Astrocyte (in vitro differentiated cells and primary cell): ENCODE results near the gene VAPA. TPM values are rescaled to one million over a fixed set of nuclear protein-coding genes. Genes with fewer than 3 reads are reported as not detected.

Experiments
- DNase-seq: peaks from one replicate; pipeline ENCODE4 v3.0.0-alpha.2; 2010; ENCODE audit warnings: low read depth
- FAIRE-seq: peaks from 2 replicates; lab custom pipeline; 2011; peaks lifted over from hg19 to GRCh38; lab: Jason Lieb, UNC
- H2AFZ ChIP-seq: 2 replicates; pipeline ENCODE4 v1.6.0; 2012; ENCODE audit warnings: low read depth, low read length, inconsistent platforms
- H3K27ac ChIP-seq: 2 replicates; pipeline ENCODE4 v1.5.1; 2011; ENCODE audit warnings: low read depth, low read length, inconsistent platforms
- H3K27me3 ChIP-seq: 2 replicates; pipeline ENCODE4 v1.6.0; 2011; ENCODE audit warnings: low read length, inconsistent platforms; ENCODE audit not compliant: insufficient read depth
- H3K36me3 ChIP-seq: 2 replicates; pipeline ENCODE4 v1.5.1; 2011; ENCODE audit warnings: low read length, inconsistent platforms; ENCODE audit not compliant: insufficient read depth
- H3K4me1 ChIP-seq: 2 replicates; pipeline ENCODE4 v1.5.1; 2011; ENCODE audit warnings: low read length, inconsistent platforms; ENCODE audit not compliant: insufficient read depth
- H3K4me2 ChIP-seq: 2 replicates; pipeline ENCODE4 v1.6.0; 2012; ENCODE audit warnings: low read length, inconsistent platforms
- H3K4me3 ChIP-seq: 2 replicates; pipeline ENCODE4 v1.5.1; 2011; ENCODE audit warnings: low read depth, mild to moderate bottlenecking, low read length, inconsistent platforms; ENCODE audit not compliant: insufficient read depth
- H3K79me2 ChIP-seq: 2 replicates; pipeline ENCODE4 v1.6.0; 2012; ENCODE audit warnings: mild to moderate bottlenecking, low read length, inconsistent platforms; ENCODE audit not compliant: insufficient read depth
- H3K9ac ChIP-seq: 2 replicates; pipeline ENCODE4 v1.6.0; 2012; ENCODE audit warnings: mild to moderate bottlenecking, low read length, inconsistent platforms
- H3K9me3 ChIP-seq: 2 replicates; pipeline ENCODE4 v1.5.1; 2012; ENCODE audit warnings: low read depth, mild to moderate bottlenecking, low read length, inconsistent platforms; ENCODE audit not compliant: insufficient read depth
- H4K20me1 ChIP-seq: 2 replicates; pipeline ENCODE4 v1.6.0; 2012; ENCODE audit warnings: low read length, inconsistent platforms; ENCODE audit not compliant: insufficient read depth
- H3K27ac Mint-ChIP-seq: one replicate; pipeline ENCODE4 v1.8.0; 2021; ENCODE audit warnings: mild to moderate bottlenecking, mixed read lengths; ENCODE audit not compliant: unreplicated experiment
- H3K27me3 Mint-ChIP-seq: one replicate; pipeline ENCODE4 v1.8.0; 2021; ENCODE audit warnings: low read depth, mixed read lengths; ENCODE audit not compliant: unreplicated experiment
- H3K36me3 Mint-ChIP-seq: one replicate; pipeline ENCODE4 v1.8.0; 2021; ENCODE audit warnings: low read depth, mixed read lengths; ENCODE audit not compliant: unreplicated experiment
- H3K4me1 Mint-ChIP-seq: one replicate; pipeline ENCODE4 v1.8.0; 2021; ENCODE audit warnings: low read depth, mixed read lengths; ENCODE audit not compliant: unreplicated experiment
- H3K4me3 Mint-ChIP-seq: one replicate; pipeline ENCODE4 v1.8.0; 2021; ENCODE audit warnings: mild to moderate bottlenecking, moderate library complexity, mixed read lengths; ENCODE audit not compliant: unreplicated experiment
- H3K9me3 Mint-ChIP-seq: one replicate; pipeline ENCODE4 v1.8.0; 2021; ENCODE audit warnings: mild to moderate bottlenecking, mixed read lengths; ENCODE audit not compliant: unreplicated experiment
- EZH2 ChIP-seq: IDR thresholded peaks from 2 replicates; pipeline ENCODE4 v1.6.1; 2012; ENCODE audit warnings: mild to moderate bottlenecking, low read length, inconsistent platforms; ENCODE audit not compliant: insufficient read depth
- total RNA-seq: library from RNA; stranded (reverse); gene quantifications from 2 replicates; pipeline ENCODE4 v1.2.1, GENCODE V29; 2021
- TF ChIP-seq, protein P1 (sequence below): IDR thresholded peaks from 2 replicates; pipeline ENCODE4 v1.5.1; 2011; ENCODE audit warnings: low read depth, mild to moderate bottlenecking, inconsistent platforms, low read length, moderate library complexity; ENCODE audit not compliant: insufficient read depth

Gene VAPA
- total RNA-seq, 1 donor from 2014 or later: 181 TPM

DNA sequence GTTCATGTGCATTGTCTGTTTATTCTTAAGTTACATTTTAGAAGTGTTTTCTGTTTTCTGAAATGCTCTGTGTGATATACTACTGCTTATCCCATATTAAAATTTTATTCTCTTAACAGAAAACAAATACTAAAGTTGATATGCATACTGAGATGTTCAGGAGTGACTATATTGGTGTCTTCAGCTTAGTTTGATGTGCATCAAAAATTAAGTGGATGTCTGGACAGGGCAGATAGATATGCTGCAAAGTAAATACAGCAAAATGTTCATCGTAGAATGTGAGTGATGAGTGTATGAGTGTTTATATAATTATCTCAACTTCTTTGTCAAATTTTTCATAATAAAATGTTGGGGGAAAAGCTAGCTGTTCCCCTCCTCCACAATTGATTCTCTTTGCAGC lies 13.2 kb downstream of the VAPA start:
- Histone ChIP-seq H3K9me3 (no peaks in the 10 kb centered on the region), H3K4me1 (peaks cover 5% of the 10 kb centered on the region), H3K9ac (no peak overlapping the region), H2AFZ (no peak overlapping the region), H3K27me3 (no peaks in the 10 kb centered on the region), H4K20me1 (peaks cover 90% of the 10 kb centered on the region), H3K36me3 (no peaks in the 10 kb centered on the region), H3K4me3 (no peak overlapping the region), H3K27ac (no peak overlapping the region), H3K79me2 (peaks cover 100% of the 10 kb centered on the region), H3K4me2 (no peak overlapping the region)
- H3K4me1 Mint-ChIP-seq: peaks cover 50% of the 10 kb centered on the region
- no peaks in the 10 kb centered on the region for H3K9me3 Mint-ChIP-seq
- TF ChIP-seq EZH2: no peak
- TF ChIP-seq, protein P1, sequence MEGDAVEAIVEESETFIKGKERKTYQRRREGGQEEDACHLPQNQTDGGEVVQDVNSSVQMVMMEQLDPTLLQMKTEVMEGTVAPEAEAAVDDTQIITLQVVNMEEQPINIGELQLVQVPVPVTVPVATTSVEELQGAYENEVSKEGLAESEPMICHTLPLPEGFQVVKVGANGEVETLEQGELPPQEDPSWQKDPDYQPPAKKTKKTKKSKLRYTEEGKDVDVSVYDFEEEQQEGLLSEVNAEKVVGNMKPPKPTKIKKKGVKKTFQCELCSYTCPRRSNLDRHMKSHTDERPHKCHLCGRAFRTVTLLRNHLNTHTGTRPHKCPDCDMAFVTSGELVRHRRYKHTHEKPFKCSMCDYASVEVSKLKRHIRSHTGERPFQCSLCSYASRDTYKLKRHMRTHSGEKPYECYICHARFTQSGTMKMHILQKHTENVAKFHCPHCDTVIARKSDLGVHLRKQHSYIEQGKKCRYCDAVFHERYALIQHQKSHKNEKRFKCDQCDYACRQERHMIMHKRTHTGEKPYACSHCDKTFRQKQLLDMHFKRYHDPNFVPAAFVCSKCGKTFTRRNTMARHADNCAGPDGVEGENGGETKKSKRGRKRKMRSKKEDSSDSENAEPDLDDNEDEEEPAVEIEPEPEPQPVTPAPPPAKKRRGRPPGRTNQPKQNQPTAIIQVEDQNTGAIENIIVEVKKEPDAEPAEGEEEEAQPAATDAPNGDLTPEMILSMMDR: no peak
- H3K27me3 Mint-ChIP-seq: no peaks in the 10 kb centered on the region
- DNase-seq (no peak), FAIRE-seq (no peak)
- H3K27ac Mint-ChIP-seq: peak overlapping the region; percentile 44
- no peak overlapping the region for H3K4me3 Mint-ChIP-seq
- no peaks in the 10 kb centered on the region for H3K36me3 Mint-ChIP-seq

DNA sequence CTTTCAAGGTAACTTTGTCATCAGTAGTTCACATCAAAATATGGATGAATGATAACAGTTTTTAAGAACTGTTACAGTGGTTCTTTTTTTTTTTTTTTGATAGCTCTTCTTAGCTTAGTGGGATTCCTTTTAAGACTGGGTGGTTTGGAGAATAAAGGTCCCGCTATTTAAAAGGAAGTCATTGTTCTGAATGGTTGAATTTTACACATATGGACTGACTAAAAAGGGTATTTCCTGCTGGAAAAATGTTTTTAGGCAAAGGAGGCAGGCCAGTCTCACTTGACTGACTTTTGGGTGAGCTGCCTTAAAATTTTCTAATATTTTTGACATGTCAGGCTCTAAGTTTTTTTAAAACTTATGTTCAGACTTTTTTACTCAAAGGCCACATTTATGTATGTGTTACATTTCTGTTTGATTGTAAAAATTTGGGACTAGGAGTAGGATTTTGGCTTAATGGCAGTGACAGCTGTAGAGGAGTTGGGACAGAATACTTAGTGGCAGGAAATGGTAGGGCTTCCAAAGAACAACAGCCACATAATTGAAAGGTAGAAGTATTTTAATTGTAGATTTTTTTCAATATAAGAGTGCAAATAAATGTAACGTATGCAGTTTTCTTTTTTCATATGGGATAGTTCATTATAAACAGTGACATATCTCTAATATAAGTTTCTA lies 13.7 kb downstream of the VAPA start:
- no peak overlapping the region for H3K4me3 ChIP-seq
- no peak overlapping the region for H2AFZ ChIP-seq
- Mint-ChIP-seq H3K27ac (peak overlapping the region; percentile 34), H3K4me1 (peaks cover 52% of the 10 kb centered on the region), H3K27me3 (no peaks in the 10 kb centered on the region), H3K36me3 (peaks cover 3% of the 10 kb centered on the region), H3K9me3 (no peaks in the 10 kb centered on the region), H3K4me3 (no peak overlapping the region)
- FAIRE-seq (no peak), DNase-seq (no peak)
- TF ChIP-seq, protein P1: no peak
- no peak for TF ChIP-seq EZH2
- no peak overlapping the region for H3K27ac ChIP-seq
- peaks cover 5% of the 10 kb centered on the region for H3K4me1 ChIP-seq
- H3K9me3 ChIP-seq: no peaks in the 10 kb centered on the region
- H3K4me2 ChIP-seq: no peak overlapping the region
- H3K27me3 ChIP-seq: no peaks in the 10 kb centered on the region
- H3K79me2 ChIP-seq: peaks cover 100% of the 10 kb centered on the region
- no peak overlapping the region for H3K9ac ChIP-seq
- no peaks in the 10 kb centered on the region for H3K36me3 ChIP-seq
- H4K20me1 ChIP-seq: peaks cover 90% of the 10 kb centered on the region

DNA sequence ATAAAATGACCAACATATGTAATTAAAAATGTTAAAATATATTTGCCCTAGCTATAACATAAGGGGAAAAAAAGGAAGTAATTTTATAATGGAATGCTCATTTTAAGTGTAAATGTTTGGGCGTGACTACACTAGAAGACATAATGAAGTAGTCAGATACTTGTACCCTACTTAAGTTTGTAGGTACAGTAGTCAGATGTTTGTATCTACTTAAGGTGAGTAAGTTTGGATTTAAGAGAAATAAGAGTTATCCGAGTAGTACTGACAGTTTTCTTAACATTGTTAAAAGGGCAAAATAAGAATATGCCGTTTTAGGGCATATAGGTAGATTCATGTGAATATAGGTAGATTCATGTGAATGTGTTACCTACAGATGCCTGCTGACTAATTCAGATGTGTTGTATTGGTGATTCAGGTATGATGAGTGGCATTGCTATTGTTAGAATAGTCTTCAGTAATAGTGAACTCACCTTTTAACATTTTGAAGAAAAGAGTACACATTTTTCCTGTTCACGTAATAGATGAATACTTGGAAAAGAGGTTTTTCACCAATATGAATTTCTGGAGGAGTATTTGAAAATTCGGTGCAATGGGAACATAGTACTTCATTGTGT lies 14.9 kb downstream of the VAPA start:
- Histone ChIP-seq H3K9me3 (no peaks in the 10 kb centered on the region), H3K4me3 (no peak overlapping the region), H3K27ac (no peak overlapping the region), H4K20me1 (peaks cover 88% of the 10 kb centered on the region), H3K27me3 (no peaks in the 10 kb centered on the region), H3K4me2 (no peak overlapping the region), H3K36me3 (peaks cover 4% of the 10 kb centered on the region), H3K9ac (no peak overlapping the region), H3K4me1 (peaks cover 5% of the 10 kb centered on the region), H2AFZ (no peak overlapping the region), H3K79me2 (peaks cover 100% of the 10 kb centered on the region)
- H3K4me3 Mint-ChIP-seq: no peak overlapping the region
- H3K36me3 Mint-ChIP-seq: peaks cover 13% of the 10 kb centered on the region
- FAIRE-seq (no peak), DNase-seq (no peak)
- TF ChIP-seq, protein P1: no peak
- TF ChIP-seq EZH2: no peak
- no peaks in the 10 kb centered on the region for H3K27me3 Mint-ChIP-seq
- no peaks in the 10 kb centered on the region for H3K9me3 Mint-ChIP-seq
- no peak overlapping the region for H3K27ac Mint-ChIP-seq
- peaks cover 50% of the 10 kb centered on the region for H3K4me1 Mint-ChIP-seq
